Measurements from ENCODE around the gene GNAQ. TPM values are rescaled to one million over a fixed set of nuclear protein-coding genes. Genes with fewer than 3 reads are reported as not detected.

The GNAQ gene
- total and polyA plus RNA-seq, 2 experiments from 2014 or later = 21.1 to 43.1 TPM

- DNase-seq (ENCODE audit: low spot score) (no peak), ATAC-seq (no peak)
- H4K20me1 ChIP-seq (replicated peaks; ENCODE audit: insufficient read depth) = peaks cover 7% of the 10 kb centered on the region; the same call in 1 of the 2 replicates
- Mint-ChIP-seq H3K9me3 (no peaks in the 10 kb centered on the region), H3K36me3 (ENCODE audit: low read depth) (no peaks in the 10 kb centered on the region), H3K4me3 (no peak overlapping the region), H3K27ac (no peak overlapping the region), H3K27me3 (ENCODE audit: insufficient read depth, low read depth, poor library complexity) (peaks cover 3% of the 10 kb centered on the region), H3K4me1 (peaks cover 22% of the 10 kb centered on the region)
- no peak overlapping the region for H3K4me2 ChIP-seq
- H3K4me1 ChIP-seq (ENCODE audit: insufficient read depth) = no peaks in the 10 kb centered on the region
- TF ChIP-seq EZH2phosphoT487 (IDR thresholded peaks at IDR 0.05; ENCODE audit: unreplicated experiment) (no peak), ZNF114 (CRISPR knock-in tag; IDR thresholded peaks at IDR 0.05) (no peak), CREB1 (CRISPR knock-in tag; IDR thresholded peaks at IDR 0.05; ENCODE audit: low read depth) (no peak), NANOG (IDR thresholded peaks at IDR 0.05; ENCODE audit: borderline replicate concordance) (no peak), JUNB (IDR thresholded peaks at IDR 0.05; ENCODE audit: unreplicated experiment) (no peak), ZNF462 (CRISPR knock-in tag; IDR thresholded peaks at IDR 0.05) (no peak)
- no peaks in the 10 kb centered on the region for H3K36me3 ChIP-seq (ENCODE audit: insufficient read depth)
- H3K27ac ChIP-seq (ENCODE audit: low read depth) = no peak overlapping the region
- H2AFZ ChIP-seq = no peak overlapping the region
- no peaks in the 10 kb centered on the region for H3K27me3 ChIP-seq (ENCODE audit: insufficient read depth)
- H3K4me3 ChIP-seq = no peak overlapping the region
- no peaks in the 10 kb centered on the region for H3K9me2 ChIP-seq (ENCODE audit: insufficient read depth)
- H3K79me2 ChIP-seq (replicated peaks; ENCODE audit: insufficient read depth) = peaks cover 79% of the 10 kb centered on the region
- no peaks in the 10 kb centered on the region for H3F3A ChIP-seq (replicated peaks; ENCODE audit: low read depth)
These were observed 93.4 kb downstream of the GNAQ start for GRCh38 chr9:77938163-77938562.

- Histone ChIP-seq H3K4me2 (no peak overlapping the region), H3K4me1 (ENCODE audit: insufficient read depth) (no peaks in the 10 kb centered on the region), H3K36me3 (ENCODE audit: insufficient read depth) (no peaks in the 10 kb centered on the region), H3K27me3 (ENCODE audit: insufficient read depth) (no peaks in the 10 kb centered on the region), H3K4me3 (no peak overlapping the region), H3K27ac (ENCODE audit: low read depth) (no peak overlapping the region), H3K9me2 (ENCODE audit: insufficient read depth) (no peaks in the 10 kb centered on the region), H3K79me2 (replicated peaks; ENCODE audit: insufficient read depth) (peaks cover 70% of the 10 kb centered on the region), H4K20me1 (replicated peaks; ENCODE audit: insufficient read depth) (0 out of 2 replicates have a peak, but pooled peaks cover 7% of the 10 kb centered on the region), H3F3A (replicated peaks; ENCODE audit: low read depth) (no peaks in the 10 kb centered on the region), H2AFZ (no peak overlapping the region)
- Mint-ChIP-seq H3K36me3 (ENCODE audit: low read depth) (no peaks in the 10 kb centered on the region), H3K27ac (no peak overlapping the region), H3K27me3 (ENCODE audit: insufficient read depth, low read depth, poor library complexity) (peaks cover 5% of the 10 kb centered on the region), H3K4me3 (no peak overlapping the region), H3K4me1 (peaks cover 33% of the 10 kb centered on the region), H3K9me3 (no peaks in the 10 kb centered on the region)
- ATAC-seq (no peak), DNase-seq (ENCODE audit: low spot score) (no peak)
- TF ChIP-seq ETS1 (IDR thresholded peaks at IDR 0.05) (no peak), EZH2phosphoT487 (IDR thresholded peaks at IDR 0.05; ENCODE audit: unreplicated experiment) (no peak), ZNF114 (CRISPR knock-in tag; IDR thresholded peaks at IDR 0.05) (no peak), ZNF331 (CRISPR knock-in tag; IDR thresholded peaks at IDR 0.05; ENCODE audit: low read depth) (no peak), REST (IDR thresholded peaks at IDR 0.05; ENCODE audit: unreplicated experiment) (no peak)
These were observed 95.6 kb downstream of the GNAQ start for GRCh38 chr9:77935974-77936373.
